A549 treated with dexamethasone at 1 μM for 4 hours (cell line): Measurements from ENCODE around the gene ENHO. TPM values are rescaled to one million over a fixed set of nuclear protein-coding genes. Genes with fewer than 3 reads are reported as not detected.

Experiments
- total RNA-seq: library from RNA; stranded (reverse); fragments of 200-300 nt; extraction: Qiagen RNA extraction; gene quantifications from 5 replicates; pipeline ENCODE4 v1.2.3, GENCODE V29; 2022

ENHO gene
- 1.3 to 2.4 TPM (median 1.8 TPM) in 5 replicates for total RNA-seq

GRCh38 chr9:34522971-34523797 is at the start of gene ENHO:
ENHO (minus strand) TSS chr9:34522990; CDS start chr9:34521695, 1,295 bp downstream.

Other genes with a start within 250 kb of the ENHO start
- gene KIF24, start 193.7 kb downstream of the ENHO start, total RNA-seq: 2.5 to 3.7 TPM (median 3.5 TPM) in 5 replicates
- 19.0 to 23.9 TPM (median 20.5 TPM) in 5 replicates for gene NUDT2, start 193.4 kb downstream of the ENHO start, total RNA-seq
- 5.1 to 8.1 TPM (median 7.2 TPM) in 5 replicates for gene MYORG, start 146.1 kb downstream of the ENHO start, total RNA-seq
- gene FAM219A, start 64.4 kb downstream of the ENHO start, total RNA-seq: 13.7 to 18.5 TPM (median 16.5 TPM) in 5 replicates
- 0.19 to 0.64 TPM (median 0.32 TPM) in 5 replicates for gene DNAI1, start 64.2 kb downstream of the ENHO start, total RNA-seq
- gene CNTFR, start 66.7 kb upstream of the ENHO start, total RNA-seq: 0.07 to 0.16 TPM (median 0.14 TPM) in 5 replicates
- gene RPP25L, start 89.1 kb upstream of the ENHO start, total RNA-seq: 37.8 to 40.9 TPM (median 38.8 TPM) in 5 replicates
- gene DCTN3, start 97.5 kb upstream of the ENHO start, total RNA-seq: 90.4 to 103 TPM (median 97.7 TPM) in 5 replicates
- gene ARID3C, start 106.1 kb upstream of the ENHO start, total RNA-seq: 0.17 to 0.25 TPM (median 0.20 TPM) in 5 replicates
- gene SIGMAR1, start 114.8 kb upstream of the ENHO start, total RNA-seq: 158 to 203 TPM (median 197 TPM) in 5 replicates
- 13.6 to 17.3 TPM (median 16.5 TPM) in 5 replicates for gene GALT, start 123.7 kb upstream of the ENHO start, total RNA-seq
- 3.7 to 6.9 TPM (median 5.3 TPM) in 5 replicates for gene IL11RA, start 129.2 kb upstream of the ENHO start, total RNA-seq
- 0.13 TPM in 2 of 5 replicates, not detected in the others for gene CCL27, start 139.7 kb upstream of the ENHO start, total RNA-seq
- gene CCL19, start 168.3 kb upstream of the ENHO start, total RNA-seq: not detected in 5 replicates
- not detected in 5 replicates for gene CCL21, start 187.1 kb upstream of the ENHO start, total RNA-seq